Stomach (tissue), 4 donors: ENCODE data around the gene KCNIP3.

Source experiments
- EP300 ChIP-seq: sonication (generic); formaldehyde crosslinking; IDR thresholded peaks from one replicate; pipeline ENCODE4 v1.6.1; 2017; ENCODE audit warnings: antibody characterized with exemption
- POLR2A ChIP-seq, 4 donors: fragments of 450-650 bp; IDR thresholded peaks; one replicate each; pipeline ENCODE4 v1.6.1; 2016; ENCODE audit warnings: antibody characterized with exemption in 4 of 4, control low read depth in 2 of 4, mild to moderate bottlenecking in 1 of 4, moderate library complexity in 1 of 4
- POLR2AphosphoS5 ChIP-seq, 3 donors: sonication (generic); formaldehyde crosslinking; IDR thresholded peaks; one replicate each; pipeline ENCODE4 v1.6.1; 2016; ENCODE audit warnings: antibody characterized with exemption in 3 of 3
- TF ChIP-seq, protein P1 (sequence below), 7 experiments: fragments of 450-650 bp in 4 of 7; fragments of 200-600 bp in 3 of 7; sonication (generic) in 3 of 7; IDR thresholded peaks; one replicate each; pipeline ENCODE4 v1.5.1; 2016 to 2019; ENCODE audit warnings: antibody characterized with exemption in 7 of 7, control low read depth in 2 of 7, mild to moderate bottlenecking in 1 of 7

DNA sequence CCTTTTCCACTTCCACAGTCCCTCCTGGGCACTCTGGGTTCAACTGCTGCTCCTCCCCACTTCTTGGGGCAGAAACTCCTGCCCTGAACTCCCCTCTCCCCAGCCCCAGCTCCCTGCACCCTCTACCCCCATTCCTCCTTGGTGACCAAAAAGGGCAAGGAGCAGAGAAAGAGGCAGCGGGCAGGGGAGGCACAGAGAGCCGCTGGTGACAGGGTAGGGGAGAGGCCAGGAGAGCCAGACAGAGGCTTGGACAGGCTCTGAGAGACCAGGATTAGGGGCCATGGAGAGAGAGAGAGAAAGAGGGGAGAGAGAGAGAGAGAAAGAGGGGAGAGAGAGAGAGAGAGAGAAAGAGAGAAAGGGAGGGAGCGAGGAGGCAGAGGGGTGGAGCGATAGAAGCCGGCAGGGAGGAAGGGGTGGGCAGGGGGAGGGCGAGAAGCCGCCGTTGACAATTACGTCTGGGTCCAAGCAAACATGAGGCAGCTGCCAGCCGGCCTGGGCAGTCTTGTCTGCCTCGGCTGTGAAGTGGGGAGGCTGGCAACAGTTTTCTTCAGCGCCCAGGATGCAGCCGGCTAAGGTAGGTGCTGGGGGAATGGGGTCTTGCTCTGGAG lies at the start of gene KCNIP3:
- TF ChIP-seq, protein P1, sequence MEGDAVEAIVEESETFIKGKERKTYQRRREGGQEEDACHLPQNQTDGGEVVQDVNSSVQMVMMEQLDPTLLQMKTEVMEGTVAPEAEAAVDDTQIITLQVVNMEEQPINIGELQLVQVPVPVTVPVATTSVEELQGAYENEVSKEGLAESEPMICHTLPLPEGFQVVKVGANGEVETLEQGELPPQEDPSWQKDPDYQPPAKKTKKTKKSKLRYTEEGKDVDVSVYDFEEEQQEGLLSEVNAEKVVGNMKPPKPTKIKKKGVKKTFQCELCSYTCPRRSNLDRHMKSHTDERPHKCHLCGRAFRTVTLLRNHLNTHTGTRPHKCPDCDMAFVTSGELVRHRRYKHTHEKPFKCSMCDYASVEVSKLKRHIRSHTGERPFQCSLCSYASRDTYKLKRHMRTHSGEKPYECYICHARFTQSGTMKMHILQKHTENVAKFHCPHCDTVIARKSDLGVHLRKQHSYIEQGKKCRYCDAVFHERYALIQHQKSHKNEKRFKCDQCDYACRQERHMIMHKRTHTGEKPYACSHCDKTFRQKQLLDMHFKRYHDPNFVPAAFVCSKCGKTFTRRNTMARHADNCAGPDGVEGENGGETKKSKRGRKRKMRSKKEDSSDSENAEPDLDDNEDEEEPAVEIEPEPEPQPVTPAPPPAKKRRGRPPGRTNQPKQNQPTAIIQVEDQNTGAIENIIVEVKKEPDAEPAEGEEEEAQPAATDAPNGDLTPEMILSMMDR (IDR thresholded peaks at IDR 0.05) = no peak
- TF ChIP-seq POLR2AphosphoS5 (IDR thresholded peaks at IDR 0.05) (no peak), EP300 (no peak), POLR2A (IDR thresholded peaks at IDR 0.05) (no peak)
